Measurements from ENCODE around the gene PHF21A.

Gene PHF21A

DNA sequence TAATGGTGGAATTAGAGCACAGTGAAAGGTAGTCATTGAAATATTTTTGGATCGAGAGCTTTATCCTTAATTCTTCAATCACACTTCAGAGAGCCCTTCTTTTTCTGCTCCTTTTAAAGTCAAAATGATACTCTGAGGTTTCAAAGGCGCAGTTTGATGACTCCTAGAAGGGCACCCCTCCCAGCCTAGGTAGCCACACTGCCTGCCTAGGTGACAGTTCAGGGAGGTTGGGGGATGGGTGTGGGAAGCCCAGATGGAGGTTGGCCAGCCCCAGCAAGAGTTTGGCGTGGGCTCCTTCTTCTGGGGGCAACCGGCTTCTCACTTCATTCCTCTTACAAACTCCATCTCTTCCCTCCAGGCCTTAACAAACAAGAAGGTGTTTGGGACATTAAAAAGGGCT is 28.6 kb upstream of the PHF21A start:
- H2AFZ ChIP-seq (ENCODE audit: low read length) = no peak overlapping the region
- TF ChIP-seq, protein P1, sequence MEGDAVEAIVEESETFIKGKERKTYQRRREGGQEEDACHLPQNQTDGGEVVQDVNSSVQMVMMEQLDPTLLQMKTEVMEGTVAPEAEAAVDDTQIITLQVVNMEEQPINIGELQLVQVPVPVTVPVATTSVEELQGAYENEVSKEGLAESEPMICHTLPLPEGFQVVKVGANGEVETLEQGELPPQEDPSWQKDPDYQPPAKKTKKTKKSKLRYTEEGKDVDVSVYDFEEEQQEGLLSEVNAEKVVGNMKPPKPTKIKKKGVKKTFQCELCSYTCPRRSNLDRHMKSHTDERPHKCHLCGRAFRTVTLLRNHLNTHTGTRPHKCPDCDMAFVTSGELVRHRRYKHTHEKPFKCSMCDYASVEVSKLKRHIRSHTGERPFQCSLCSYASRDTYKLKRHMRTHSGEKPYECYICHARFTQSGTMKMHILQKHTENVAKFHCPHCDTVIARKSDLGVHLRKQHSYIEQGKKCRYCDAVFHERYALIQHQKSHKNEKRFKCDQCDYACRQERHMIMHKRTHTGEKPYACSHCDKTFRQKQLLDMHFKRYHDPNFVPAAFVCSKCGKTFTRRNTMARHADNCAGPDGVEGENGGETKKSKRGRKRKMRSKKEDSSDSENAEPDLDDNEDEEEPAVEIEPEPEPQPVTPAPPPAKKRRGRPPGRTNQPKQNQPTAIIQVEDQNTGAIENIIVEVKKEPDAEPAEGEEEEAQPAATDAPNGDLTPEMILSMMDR (IDR thresholded peaks at IDR 0.05; ENCODE audit: low read length) = no peak

DNA sequence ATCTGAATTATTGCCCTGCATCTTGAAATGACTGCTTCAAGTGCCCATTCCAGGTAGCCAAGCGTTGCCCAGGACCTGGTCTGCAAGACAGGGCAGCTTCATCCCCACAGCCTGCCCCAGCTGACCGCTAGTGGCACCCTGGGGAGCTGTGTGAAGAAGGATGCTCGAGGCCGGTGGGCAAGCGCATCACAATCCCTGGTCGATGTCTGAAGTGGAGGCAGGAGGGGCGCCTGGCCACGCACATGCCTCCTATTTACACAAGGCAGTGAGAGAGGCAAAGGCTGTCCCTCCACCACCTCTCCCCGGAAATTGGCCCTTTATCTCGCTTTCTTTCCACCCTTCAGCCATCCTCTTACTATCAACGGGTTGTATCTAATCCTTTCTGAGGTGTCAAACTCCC is 28.1 kb upstream of the PHF21A start:
- Histone ChIP-seq H2AFZ (ENCODE audit: low read length) (no peak overlapping the region), H3K79me2 (ENCODE audit: insufficient read depth, low read length) (no peaks in the 10 kb centered on the region), H3K9me2 (ENCODE audit: low read depth, low read length) (no peaks in the 10 kb centered on the region), H3K27me3 (ENCODE audit: insufficient read depth, low read length) (no peaks in the 10 kb centered on the region), H3K9ac (ENCODE audit: low read length) (no peak overlapping the region), H3K36me3 (ENCODE audit: insufficient read depth, low read length) (no peaks in the 10 kb centered on the region), H3K9me3 (ENCODE audit: low read length) (no peaks in the 10 kb centered on the region), H3F3A (ENCODE audit: insufficient read depth, low read length) (no peaks in the 10 kb centered on the region), H3K4me3 (ENCODE audit: low read depth, low read length, poor library complexity, severe bottlenecking) (no peak overlapping the region), H3K4me1 (ENCODE audit: insufficient read depth, low read length, severe bottlenecking) (no peaks in the 10 kb centered on the region), H4K20me1 (ENCODE audit: insufficient read depth, low read length) (no peaks in the 10 kb centered on the region), H3K4me2 (ENCODE audit: low read length) (no peak overlapping the region), H3K27ac (ENCODE audit: low read depth, low read length, poor library complexity, severe bottlenecking) (no peak overlapping the region)
- no peak for TF ChIP-seq EZH2 (IDR thresholded peaks at IDR 0.05; ENCODE audit: borderline replicate concordance, low read length)
- TF ChIP-seq, protein P1 (IDR thresholded peaks at IDR 0.05; ENCODE audit: low read length) = no peak

More for the DNA sequence above, 28.6 kb upstream of the PHF21A start:
- Histone ChIP-seq H3K4me1 (ENCODE audit: insufficient read depth, low read length, severe bottlenecking) (no peaks in the 10 kb centered on the region), H3F3A (ENCODE audit: insufficient read depth, low read length) (no peaks in the 10 kb centered on the region), H3K27me3 (ENCODE audit: insufficient read depth, low read length) (no peaks in the 10 kb centered on the region), H3K36me3 (ENCODE audit: insufficient read depth, low read length) (no peaks in the 10 kb centered on the region), H3K9ac (ENCODE audit: low read length) (no peak overlapping the region), H3K27ac (ENCODE audit: low read depth, low read length, poor library complexity, severe bottlenecking) (no peak overlapping the region), H3K4me2 (ENCODE audit: low read length) (no peak overlapping the region), H3K4me3 (ENCODE audit: low read depth, low read length, poor library complexity, severe bottlenecking) (no peak overlapping the region), H4K20me1 (ENCODE audit: insufficient read depth, low read length) (no peaks in the 10 kb centered on the region), H3K9me2 (ENCODE audit: low read depth, low read length) (no peaks in the 10 kb centered on the region), H3K9me3 (ENCODE audit: low read length) (no peaks in the 10 kb centered on the region), H3K79me2 (ENCODE audit: insufficient read depth, low read length) (no peaks in the 10 kb centered on the region)

DNA sequence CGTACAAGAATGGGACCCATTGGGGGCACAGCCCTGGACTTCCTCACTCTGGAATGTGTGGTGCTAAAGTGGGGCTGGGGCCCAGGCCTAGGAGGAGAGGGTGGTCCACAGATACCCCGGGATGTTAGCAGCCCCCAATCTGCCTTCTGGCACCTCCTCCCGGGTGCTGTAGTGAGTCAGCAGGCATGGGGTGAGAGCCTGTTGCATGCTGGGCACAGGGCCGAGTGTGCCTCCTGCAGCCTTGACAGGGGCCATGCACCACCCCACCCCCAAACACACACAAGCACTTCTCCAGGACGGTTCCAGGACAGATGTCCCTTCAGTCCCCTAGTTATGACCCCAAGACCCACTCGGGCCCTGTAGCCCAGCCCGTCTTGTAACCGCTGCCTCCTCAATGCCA is 23.5 kb upstream of the PHF21A start:
- TF ChIP-seq, protein P1 (IDR thresholded peaks at IDR 0.05; ENCODE audit: low read length) = no peak
- no peak for TF ChIP-seq EZH2 (IDR thresholded peaks at IDR 0.05; ENCODE audit: borderline replicate concordance, low read length)
- H4K20me1 ChIP-seq (ENCODE audit: insufficient read depth, low read length) = no peaks in the 10 kb centered on the region
- H3F3A ChIP-seq (ENCODE audit: insufficient read depth, low read length) = no peaks in the 10 kb centered on the region
- H3K79me2 ChIP-seq (ENCODE audit: insufficient read depth, low read length) = no peaks in the 10 kb centered on the region
- no peaks in the 10 kb centered on the region for H3K4me1 ChIP-seq (ENCODE audit: insufficient read depth, low read length, severe bottlenecking)
- H3K27me3 ChIP-seq (ENCODE audit: insufficient read depth, low read length) = no peaks in the 10 kb centered on the region
- no peaks in the 10 kb centered on the region for H3K9me3 ChIP-seq (ENCODE audit: low read length)
- H3K9me2 ChIP-seq (ENCODE audit: low read depth, low read length) = no peaks in the 10 kb centered on the region
- H3K36me3 ChIP-seq (ENCODE audit: insufficient read depth, low read length) = no peaks in the 10 kb centered on the region
- H3K4me3 ChIP-seq (ENCODE audit: low read depth, low read length, poor library complexity, severe bottlenecking) = no peak overlapping the region
- no peak overlapping the region for H3K27ac ChIP-seq (ENCODE audit: low read depth, low read length, poor library complexity, severe bottlenecking)
- H3K4me2 ChIP-seq (ENCODE audit: low read length) = no peak overlapping the region
- no peak overlapping the region for H2AFZ ChIP-seq (ENCODE audit: low read length)
- no peak overlapping the region for H3K9ac ChIP-seq (ENCODE audit: low read length)

Measured in OCI-LY1 (cell line).